Endothelial cell of umbilical vein (primary cell): ENCODE measurements around the gene SERPINA5.

ENCODE experiments used
- CTCF ChIP-seq, 2 donors: IDR thresholded peaks; 1 replicate in 1 of 2; 2 replicates in 1 of 2; pipeline ENCODE4 v1.5.1; 2011; ENCODE audit warnings: low read length in 2 of 2, mild to moderate bottlenecking in 2 of 2, moderate library complexity in 2 of 2, control low read depth in 1 of 2, inconsistent platforms in 1 of 2, low read depth in 1 of 2; ENCODE audit not compliant: insufficient read depth in 1 of 2; ENCODE audit errors: extremely low read depth in 1 of 2
- EZH2 ChIP-seq: IDR thresholded peaks from 2 replicates; pipeline ENCODE4 v1.6.1; 2012; ENCODE audit warnings: borderline replicate concordance, low read depth, mild to moderate bottlenecking, moderate library complexity, low read length, inconsistent platforms; ENCODE audit not compliant: severe bottlenecking
- MYC ChIP-seq: IDR thresholded peaks from one replicate; pipeline ENCODE4 v1.6.1; 2011; ENCODE audit warnings: mild to moderate bottlenecking, low read depth, low read length
- POLR2A ChIP-seq: IDR thresholded peaks from 2 replicates; pipeline ENCODE4 v1.6.1; 2012; ENCODE audit warnings: low read depth, mild to moderate bottlenecking, control low read depth, low read length
- POLR2AphosphoS5 ChIP-seq: IDR thresholded peaks from 2 replicates; pipeline ENCODE4 v1.6.1; 2012; ENCODE audit warnings: low read depth, mild to moderate bottlenecking, control low read depth, low read length, moderate library complexity; ENCODE audit not compliant: insufficient read depth

- no peak for TF ChIP-seq EZH2
- no peak for TF ChIP-seq CTCF (IDR thresholded peaks at IDR 0.05; ENCODE audit: extremely low read depth in 1 of 2, insufficient read depth in 1 of 2, low read depth in 1 of 2, low read length in 2 of 2)
- no peak for TF ChIP-seq MYC
- TF ChIP-seq POLR2AphosphoS5: no peak
- no peak for TF ChIP-seq POLR2A
Observed at GRCh38 chr14:94596361-94596760, 15.1 kb downstream of the SERPINA5 start.
